ENCODE data around the gene CNTNAP2.

CNTNAP2 gene

GRCh38 chr7:147276783-147277370 lies 1160.3 kb downstream of the CNTNAP2 start:
- no peak for DNase-seq
- H3K4me1 ChIP-seq (ENCODE audit: control extremely low read depth in 1 of 4, control insufficient read depth in 4 of 4, insufficient read depth in 4 of 4, low read length in 3 of 4): no peaks in the 10 kb centered on the region
- POLR2A ChIA-PET: no interaction called here
- H3K4me3 ChIP-seq (ENCODE audit: control insufficient read depth in 1 of 7, extremely low read depth in 1 of 7, insufficient read depth in 4 of 7, low read depth in 2 of 7, low read length in 6 of 7): no peak overlapping the region
- 100% methylated on average over 3 of the region's 6 CpGs for WGBS (ENCODE audit: insufficient coverage)
- no peaks in the 10 kb centered on the region for H3K36me3 ChIP-seq (ENCODE audit: control insufficient read depth in 4 of 4, insufficient read depth in 4 of 4, low read length in 3 of 4)
- H3K9me3 ChIP-seq (ENCODE audit: control extremely low read depth in 1 of 5, control insufficient read depth in 4 of 5, insufficient read depth in 2 of 5, low read depth in 1 of 5, low read length in 4 of 5): peaks cover 0 to 2% (median 0%) of the 10 kb centered on the region in 5 experiments
- H3K27ac ChIP-seq (ENCODE audit: insufficient read depth in 1 of 2, low read depth in 1 of 2, low read length in 2 of 2, poor library complexity in 1 of 2, severe bottlenecking in 2 of 2): no peak overlapping the region
- CTCF ChIA-PET: no interaction called here
- no peaks in the 10 kb centered on the region for H3K27me3 ChIP-seq (replicated peaks in 2 of 5; ENCODE audit: control insufficient read depth in 4 of 5, insufficient read depth in 5 of 5, low read length in 4 of 5)

- Histone ChIP-seq H3K4me3 (ENCODE audit: control insufficient read depth in 1 of 7, extremely low read depth in 1 of 7, insufficient read depth in 4 of 7, low read depth in 2 of 7, low read length in 6 of 7) (no peak overlapping the region), H3K9me3 (ENCODE audit: control extremely low read depth in 1 of 5, control insufficient read depth in 4 of 5, insufficient read depth in 2 of 5, low read depth in 1 of 5, low read length in 4 of 5) (no peaks in the 10 kb centered on the region), H3K27ac (ENCODE audit: insufficient read depth in 1 of 2, low read depth in 1 of 2, low read length in 2 of 2, poor library complexity in 1 of 2, severe bottlenecking in 2 of 2) (no peak overlapping the region), H3K27me3 (replicated peaks in 2 of 5; ENCODE audit: control insufficient read depth in 4 of 5, insufficient read depth in 5 of 5, low read length in 4 of 5) (no peaks in the 10 kb centered on the region), H3K36me3 (ENCODE audit: control insufficient read depth in 4 of 4, insufficient read depth in 4 of 4, low read length in 3 of 4) (no peaks in the 10 kb centered on the region), H3K4me1 (ENCODE audit: control extremely low read depth in 1 of 4, control insufficient read depth in 4 of 4, insufficient read depth in 4 of 4, low read length in 3 of 4) (no peaks in the 10 kb centered on the region)
- WGBS (ENCODE audit: insufficient coverage): 100% methylated on average over 2 of the region's 4 CpGs
- ChIA-PET POLR2A (no interaction called here), CTCF (no interaction called here)
- DNase-seq: no peak
These were observed 1162.9 kb downstream of the CNTNAP2 start for GRCh38 chr7:147279514-147279913.

- 100% methylated on average over 1 of the region's 2 CpGs for WGBS (ENCODE audit: insufficient coverage)
- POLR2A ChIA-PET: no interaction called here
- CTCF ChIA-PET: no interaction called here
These were observed 1163.4 kb downstream of the CNTNAP2 start for GRCh38 chr7:147279964-147280374.

GRCh38 chr7:147282204-147282603 lies 1165.6 kb downstream of the CNTNAP2 start:
- POLR2A ChIA-PET: no interaction called here
- no peak for DNase-seq
- CTCF ChIA-PET: no interaction called here
- Histone ChIP-seq H3K36me3 (ENCODE audit: control insufficient read depth in 4 of 4, insufficient read depth in 4 of 4, low read length in 3 of 4) (no peaks in the 10 kb centered on the region), H3K4me3 (ENCODE audit: control insufficient read depth in 1 of 7, extremely low read depth in 1 of 7, insufficient read depth in 4 of 7, low read depth in 2 of 7, low read length in 6 of 7) (no peak overlapping the region), H3K27ac (ENCODE audit: insufficient read depth in 1 of 2, low read depth in 1 of 2, low read length in 2 of 2, poor library complexity in 1 of 2, severe bottlenecking in 2 of 2) (no peak overlapping the region), H3K9me3 (ENCODE audit: control extremely low read depth in 1 of 5, control insufficient read depth in 4 of 5, insufficient read depth in 2 of 5, low read depth in 1 of 5, low read length in 4 of 5) (no peaks in the 10 kb centered on the region), H3K4me1 (ENCODE audit: control extremely low read depth in 1 of 4, control insufficient read depth in 4 of 4, insufficient read depth in 4 of 4, low read length in 3 of 4) (no peaks in the 10 kb centered on the region), H3K27me3 (replicated peaks in 2 of 5; ENCODE audit: control insufficient read depth in 4 of 5, insufficient read depth in 5 of 5, low read length in 4 of 5) (no peaks in the 10 kb centered on the region)

More at GRCh38 chr7:147279964-147280374, 1163.4 kb downstream of the CNTNAP2 start:
- Histone ChIP-seq H3K36me3 (ENCODE audit: control insufficient read depth in 4 of 4, insufficient read depth in 4 of 4, low read length in 3 of 4) (no peaks in the 10 kb centered on the region), H3K27me3 (replicated peaks in 2 of 5; ENCODE audit: control insufficient read depth in 4 of 5, insufficient read depth in 5 of 5, low read length in 4 of 5) (no peaks in the 10 kb centered on the region), H3K27ac (ENCODE audit: insufficient read depth in 1 of 2, low read depth in 1 of 2, low read length in 2 of 2, poor library complexity in 1 of 2, severe bottlenecking in 2 of 2) (no peak overlapping the region), H3K9me3 (ENCODE audit: control extremely low read depth in 1 of 5, control insufficient read depth in 4 of 5, insufficient read depth in 2 of 5, low read depth in 1 of 5, low read length in 4 of 5) (no peaks in the 10 kb centered on the region), H3K4me1 (ENCODE audit: control extremely low read depth in 1 of 4, control insufficient read depth in 4 of 4, insufficient read depth in 4 of 4, low read length in 3 of 4) (no peaks in the 10 kb centered on the region), H3K4me3 (ENCODE audit: control insufficient read depth in 1 of 7, extremely low read depth in 1 of 7, insufficient read depth in 4 of 7, low read depth in 2 of 7, low read length in 6 of 7) (no peak overlapping the region)
- DNase-seq: no peak

- H3K4me3 ChIP-seq (ENCODE audit: control insufficient read depth in 1 of 7, extremely low read depth in 1 of 7, insufficient read depth in 4 of 7, low read depth in 2 of 7, low read length in 6 of 7): no peak overlapping the region
- no peaks in the 10 kb centered on the region for H3K27me3 ChIP-seq (replicated peaks in 2 of 5; ENCODE audit: control insufficient read depth in 4 of 5, insufficient read depth in 5 of 5, low read length in 4 of 5)
- ChIA-PET CTCF (no interaction called here), POLR2A (no interaction called here)
- H3K36me3 ChIP-seq (ENCODE audit: control insufficient read depth in 4 of 4, insufficient read depth in 4 of 4, low read length in 3 of 4): no peaks in the 10 kb centered on the region
- no peak for DNase-seq
- H3K9me3 ChIP-seq (ENCODE audit: control extremely low read depth in 1 of 5, control insufficient read depth in 4 of 5, insufficient read depth in 2 of 5, low read depth in 1 of 5, low read length in 4 of 5): no peaks in the 10 kb centered on the region
- H3K4me1 ChIP-seq (ENCODE audit: control extremely low read depth in 1 of 4, control insufficient read depth in 4 of 4, insufficient read depth in 4 of 4, low read length in 3 of 4): peaks cover 0 to 17% (median 7%) of the 10 kb centered on the region in 4 experiments
- no peak overlapping the region for H3K27ac ChIP-seq (ENCODE audit: insufficient read depth in 1 of 2, low read depth in 1 of 2, low read length in 2 of 2, poor library complexity in 1 of 2, severe bottlenecking in 2 of 2)
These were observed 1179.6 kb downstream of the CNTNAP2 start for GRCh38 chr7:147296201-147296600.

DNA sequence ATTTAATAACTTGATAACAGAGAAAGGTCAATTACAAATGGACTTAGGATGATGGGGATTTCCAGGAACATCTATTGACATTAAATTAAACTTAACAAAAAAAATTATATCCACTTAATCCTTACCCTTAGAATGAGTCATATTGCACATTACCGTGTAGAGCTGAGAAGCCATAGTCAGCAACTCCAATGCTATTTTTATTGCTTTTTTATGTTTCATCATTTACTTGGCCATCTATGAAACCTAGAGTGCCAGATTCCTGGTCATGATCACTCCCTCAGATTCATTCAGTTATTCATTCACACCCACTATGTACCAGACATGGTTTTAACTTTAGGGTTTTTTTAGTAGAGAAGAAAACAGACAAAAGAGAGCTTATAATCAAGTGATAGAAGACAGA lies 1180.4 kb downstream of the CNTNAP2 start:
- ChIA-PET POLR2A (no interaction called here), CTCF (no interaction called here)
- Histone ChIP-seq H3K4me1 (ENCODE audit: control extremely low read depth in 1 of 4, control insufficient read depth in 4 of 4, insufficient read depth in 4 of 4, low read length in 3 of 4) (peaks cover 0 to 17% (median 7%) of the 10 kb centered on the region in 4 experiments), H3K27ac (ENCODE audit: insufficient read depth in 1 of 2, low read depth in 1 of 2, low read length in 2 of 2, poor library complexity in 1 of 2, severe bottlenecking in 2 of 2) (no peak overlapping the region), H3K9me3 (ENCODE audit: control extremely low read depth in 1 of 5, control insufficient read depth in 4 of 5, insufficient read depth in 2 of 5, low read depth in 1 of 5, low read length in 4 of 5) (no peaks in the 10 kb centered on the region), H3K27me3 (replicated peaks in 2 of 5; ENCODE audit: control insufficient read depth in 4 of 5, insufficient read depth in 5 of 5, low read length in 4 of 5) (no peaks in the 10 kb centered on the region), H3K36me3 (ENCODE audit: control insufficient read depth in 4 of 4, insufficient read depth in 4 of 4, low read length in 3 of 4) (no peaks in the 10 kb centered on the region), H3K4me3 (ENCODE audit: control insufficient read depth in 1 of 7, extremely low read depth in 1 of 7, insufficient read depth in 4 of 7, low read depth in 2 of 7, low read length in 6 of 7) (no peak overlapping the region)
- no peak for DNase-seq
- 100% methylated on average over 1 of the region's 1 CpG for WGBS (ENCODE audit: insufficient coverage)

DNA sequence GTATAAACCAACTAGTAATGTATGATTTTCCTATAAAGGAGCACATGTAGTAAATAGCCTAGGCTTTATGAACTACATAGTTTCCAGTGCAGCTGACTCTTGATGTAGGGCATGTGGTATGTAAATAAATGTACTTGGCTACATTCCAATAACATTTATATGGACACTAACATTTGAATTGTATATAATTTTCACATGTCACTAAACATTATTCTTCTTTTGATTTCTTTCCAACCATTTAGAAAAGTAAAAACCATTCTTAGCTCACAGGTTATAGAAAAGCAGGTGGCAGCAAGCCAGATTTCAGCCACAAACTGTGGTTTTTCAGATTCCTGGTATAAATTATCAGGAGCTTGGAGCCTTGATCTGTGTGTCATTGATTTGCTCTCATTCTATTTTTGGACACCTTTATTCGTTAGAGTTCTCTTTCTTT lies 1182.0 kb downstream of the CNTNAP2 start:
- Histone ChIP-seq H3K36me3 (ENCODE audit: control insufficient read depth in 4 of 4, insufficient read depth in 4 of 4, low read length in 3 of 4) (no peaks in the 10 kb centered on the region), H3K9me3 (ENCODE audit: control extremely low read depth in 1 of 5, control insufficient read depth in 4 of 5, insufficient read depth in 2 of 5, low read depth in 1 of 5, low read length in 4 of 5) (no peaks in the 10 kb centered on the region), H3K4me3 (ENCODE audit: control insufficient read depth in 1 of 7, extremely low read depth in 1 of 7, insufficient read depth in 4 of 7, low read depth in 2 of 7, low read length in 6 of 7) (peak overlapping the region in 2 of 7 experiments; percentile 22 to 28), H3K27ac (ENCODE audit: insufficient read depth in 1 of 2, low read depth in 1 of 2, low read length in 2 of 2, poor library complexity in 1 of 2, severe bottlenecking in 2 of 2) (no peak overlapping the region), H3K4me1 (ENCODE audit: control extremely low read depth in 1 of 4, control insufficient read depth in 4 of 4, insufficient read depth in 4 of 4, low read length in 3 of 4) (peaks cover under 1 to 18% (median 7%) of the 10 kb centered on the region in 4 experiments), H3K27me3 (replicated peaks in 2 of 5; ENCODE audit: control insufficient read depth in 4 of 5, insufficient read depth in 5 of 5, low read length in 4 of 5) (no peaks in the 10 kb centered on the region)
- ChIA-PET POLR2A (no interaction called here), CTCF (no interaction called here)
- 0% methylated on average over 1 of the region's 1 CpG for WGBS (ENCODE audit: insufficient coverage)
- DNase-seq: peak; percentile 32 to 62 (median 50)

Data from common myeloid progenitor, CD34-positive (primary cell).